ENCODE results near the gene ZNF48. TPM values are rescaled to one million over a fixed set of nuclear protein-coding genes. Genes with fewer than 3 reads are reported as not detected.
A peak's percentile ranks its signal among the peaks of the same experiment; 100 is the strongest.

The ZNF48 gene
- polyA plus RNA-seq, 1 of the 3 experiments (the other 2 are of a cell fraction) = 8.8 TPM

- Histone ChIP-seq H3K27me3 (ENCODE audit: insufficient read depth) (no peaks in the 10 kb centered on the region), H3F3A (replicated peaks; ENCODE audit: insufficient read depth) (peaks cover 9% of the 10 kb centered on the region), H3K9me3 (no peaks in the 10 kb centered on the region), H3K4me2 (peak overlapping the region; percentile 96), H3K79me2 (ENCODE audit: insufficient read depth) (peaks cover 48% of the 10 kb centered on the region), H3K27ac (ENCODE audit: low read depth in 2 of 2, low read length in 1 of 2) (peak overlapping the region; percentile 95 to 99; a peak in 3 of 4 replicates), H3K4me1 (ENCODE audit: control insufficient read depth in 1 of 2, insufficient read depth in 2 of 2, low read depth in 1 of 2, low read length in 1 of 2) (peaks cover 33 to 39% of the 10 kb centered on the region in 2 experiments), H3K9ac (peak overlapping the region; percentile 96; the same call in 1 of the 2 replicates), H3K36me3 (replicated peaks in 1 of 2; ENCODE audit: control insufficient read depth in 1 of 2, insufficient read depth in 2 of 2, low read length in 1 of 2) (peaks cover 16 to 52% of the 10 kb centered on the region in 2 experiments), H3K4me3 (ENCODE audit: low read depth in 2 of 2, low read length in 1 of 2) (peak overlapping the region in 1 of 2 experiments; percentile 99; a peak in 2 of 4 replicates), H3K9me2 (no peaks in the 10 kb centered on the region), H2AFZ (ENCODE audit: low read depth) (no peak overlapping the region), H4K20me1 (ENCODE audit: insufficient read depth) (peaks cover 15% of the 10 kb centered on the region)
- peak; percentile 52 for DNase-seq
- ChIA-PET CTCF (interaction anchor here (1.1 to 1.8 kb wide), 5 partner anchors 12 to 53 kb away, joined by 3 to 10 read pairs (median 4); partner anchors contain the start of genes TBC1D10B and ZNF771), POLR2A (interaction anchor here (0.9 to 1.3 kb wide), 3 partner anchors 10 to 52 kb away, joined by 3 to 6 read pairs (median 5); partner anchors contain the start of gene ZNF48)
- WGBS (ENCODE audit: low lambda C conversion rate) = 92% methylated on average over 12 of the region's 12 CpGs
- no peak for TF ChIP-seq GATA2 (CRISPR knock-in tag; IDR thresholded peaks at IDR 0.05)
- peak; percentile 50 for TF ChIP-seq NFIC (IDR thresholded peaks at IDR 0.05; ENCODE audit: borderline replicate concordance)
- TF ChIP-seq SMC3 (IDR thresholded peaks at IDR 0.05; ENCODE audit: low read depth, low read length) = no peak
- TF ChIP-seq REST (IDR thresholded peaks at IDR 0.05; ENCODE audit: low read depth, low read length) = no peak
These were observed 38.7 kb upstream of the ZNF48 start for GRCh38 chr16:30356401-30357084.

GRCh38 chr16:30357085-30357714 lies 38.0 kb upstream of the ZNF48 start:
- Histone ChIP-seq H2AFZ (ENCODE audit: low read depth) (no peak overlapping the region), H3F3A (replicated peaks; ENCODE audit: insufficient read depth) (peaks cover 8% of the 10 kb centered on the region), H3K4me3 (ENCODE audit: low read depth in 2 of 2, low read length in 1 of 2) (no peak overlapping the region; a peak in 1 of 4 replicates), H3K4me2 (peak overlapping the region; percentile 96; the same call in 1 of the 2 replicates), H4K20me1 (ENCODE audit: insufficient read depth) (peaks cover 11% of the 10 kb centered on the region), H3K79me2 (ENCODE audit: insufficient read depth) (peaks cover 54% of the 10 kb centered on the region), H3K9me2 (no peaks in the 10 kb centered on the region), H3K36me3 (replicated peaks in 1 of 2; ENCODE audit: control insufficient read depth in 1 of 2, insufficient read depth in 2 of 2, low read length in 1 of 2) (peaks cover 17 to 46% of the 10 kb centered on the region in 2 experiments), H3K27ac (ENCODE audit: low read depth in 2 of 2, low read length in 1 of 2) (peak overlapping the region; percentile 95 to 99; a peak in 3 of 4 replicates), H3K9ac (no peak overlapping the region), H3K4me1 (ENCODE audit: control insufficient read depth in 1 of 2, insufficient read depth in 2 of 2, low read depth in 1 of 2, low read length in 1 of 2) (peaks cover 28 to 37% of the 10 kb centered on the region in 2 experiments), H3K27me3 (ENCODE audit: insufficient read depth) (no peaks in the 10 kb centered on the region), H3K9me3 (no peaks in the 10 kb centered on the region)
- DNase-seq = no peak
- WGBS (ENCODE audit: low lambda C conversion rate) = 84% methylated on average over 3 of the region's 5 CpGs
- no peak for TF ChIP-seq YY1 (IDR thresholded peaks at IDR 0.05; ENCODE audit: low read depth)
- TF ChIP-seq PBX3 (IDR thresholded peaks at IDR 0.05) = no peak
- TF ChIP-seq FOXM1 (IDR thresholded peaks at IDR 0.05; ENCODE audit: low read depth) = no peak
- TF ChIP-seq NRF1 (IDR thresholded peaks at IDR 0.05; ENCODE audit: low read depth, low read length) = no peak
- no peak for TF ChIP-seq REST (IDR thresholded peaks at IDR 0.05; ENCODE audit: low read depth, low read length)
- TF ChIP-seq RAD21 (IDR thresholded peaks at IDR 0.05; ENCODE audit: low read length) = no peak
- no peak for TF ChIP-seq TAF1 (IDR thresholded peaks at IDR 0.05; ENCODE audit: borderline replicate concordance, low read depth, low read length)
- TF ChIP-seq ELF1 (IDR thresholded peaks at IDR 0.05) = no peak
- TF ChIP-seq TEAD4 (IDR thresholded peaks at IDR 0.05; ENCODE audit: borderline replicate concordance, insufficient read depth) = no peak
- no peak for TF ChIP-seq JUND (IDR thresholded peaks at IDR 0.05)
- TF ChIP-seq USF1 (IDR thresholded peaks at IDR 0.05; ENCODE audit: borderline replicate concordance, low read depth) = no peak
- CTCF ChIA-PET = interaction anchor here (1.3 to 1.8 kb wide), 3 partner anchors 13 to 52 kb away, joined by 3 to 10 read pairs (median 5); partner anchors contain the start of genes TBC1D10B and ZNF771
- POLR2A ChIA-PET = interaction anchor here (0.9 to 1.3 kb wide), 3 partner anchors 10 to 52 kb away, joined by 3 to 6 read pairs (median 5); partner anchors contain the start of gene ZNF48

Data from SK-N-SH (cell line).